ENCODE measurements around the gene GLI1.

GRCh38 chr12:57460841-57461275, 1.3 kb downstream of the GLI1 start:
- no peak for TF ChIP-seq CREB5 (CRISPR knock-in tag; IDR thresholded peaks at IDR 0.05; ENCODE audit: low read depth)
- TF ChIP-seq ZFP30 (CRISPR knock-in tag; IDR thresholded peaks at IDR 0.05) = no peak
- no peak for TF ChIP-seq OSR1 (CRISPR knock-in tag; IDR thresholded peaks at IDR 0.05)
- no peak for TF ChIP-seq TSHZ2 (CRISPR knock-in tag; IDR thresholded peaks at IDR 0.05)
- no peak for TF ChIP-seq ZFP3 (CRISPR knock-in tag; IDR thresholded peaks at IDR 0.05)
- TF ChIP-seq RARB (CRISPR knock-in tag; IDR thresholded peaks at IDR 0.05) = no peak
- TF ChIP-seq POU6F1 (CRISPR knock-in tag; IDR thresholded peaks at IDR 0.05; ENCODE audit: borderline replicate concordance, low read depth) = no peak
- no peak for TF ChIP-seq ZNF8 (CRISPR knock-in tag; IDR thresholded peaks at IDR 0.05)
- TF ChIP-seq ZNF70 (CRISPR knock-in tag; IDR thresholded peaks at IDR 0.05) = no peak
- no peak for TF ChIP-seq TOX (CRISPR knock-in tag; IDR thresholded peaks at IDR 0.05; ENCODE audit: borderline replicate concordance)
- TF ChIP-seq ZC3H10 (CRISPR knock-in tag; IDR thresholded peaks at IDR 0.05) = no peak
- no peak for TF ChIP-seq PATZ1 (CRISPR knock-in tag; IDR thresholded peaks at IDR 0.05; ENCODE audit: borderline replicate concordance)
- TF ChIP-seq SNAI2 (CRISPR knock-in tag; IDR thresholded peaks at IDR 0.05) = no peak
- no peak for TF ChIP-seq PPARA (CRISPR knock-in tag; IDR thresholded peaks at IDR 0.05; ENCODE audit: borderline replicate concordance)

All from SK-N-SH treated with all-trans-retinoic acid at 6 μM for 48 hours (cell line).